HCEC 1CT (cell line): ENCODE measurements around the gene CDC25B.
"Not testable (repeated sequence)": the region's sequence is repeated elsewhere in the genome, so short reads cannot be mapped to it uniquely, and the experiment has no call there.

Source experiments
- DNase-seq: peaks from one replicate; pipeline ENCODE4 v3.0.0-alpha.2; 2017

CDC25B gene

GRCh38 chr20:3811467-3812258 lies 15.6 kb downstream of the CDC25B start:
- peak; percentile 97 for DNase-seq

GRCh38 chr20:3812259-3812681 lies 16.2 kb downstream of the CDC25B start:
- no peak for DNase-seq

- no peak for DNase-seq
Observed at GRCh38 chr20:3812975-3813847, 17.1 kb downstream of the CDC25B start.

- DNase-seq: no peak
Observed at GRCh38 chr20:3813848-3814581, 17.9 kb downstream of the CDC25B start.

- no peak for DNase-seq
Observed at GRCh38 chr20:3814928-3815495, 18.9 kb downstream of the CDC25B start.

GRCh38 chr20:3815703-3816315 lies 19.7 kb downstream of the CDC25B start:
- no peak for DNase-seq

- peak; percentile 85 for DNase-seq
Observed at GRCh38 chr20:3818155-3819151, 22.3 kb downstream of the CDC25B start.

GRCh38 chr20:3819411-3820047 lies 23.4 kb downstream of the CDC25B start:
- no peak for DNase-seq

- DNase-seq: peak; percentile 96
Observed at GRCh38 chr20:3820048-3820900, 24.2 kb downstream of the CDC25B start, which contains the start of gene AP5S1. Gene AP5S1, plus strand, starts transcription at chr20:3820547. Its CDS starts 1,571 bp downstream, at chr20:3822118.

- DNase-seq: no peak
Observed at GRCh38 chr20:3820901-3821727, 25.0 kb downstream of the CDC25B start.

- no peak for DNase-seq
Observed at GRCh38 chr20:3821996-3822395, 25.9 kb downstream of the CDC25B start.

GRCh38 chr20:3823881-3824280 lies 27.8 kb downstream of the CDC25B start:
- DNase-seq: no peak

GRCh38 chr20:3825526-3825925 lies 29.4 kb downstream of the CDC25B start:
- DNase-seq: no peak

- DNase-seq: no peak
Observed at GRCh38 chr20:3826420-3826819, 30.3 kb downstream of the CDC25B start.

- no peak for DNase-seq
Observed at GRCh38 chr20:3828798-3829197, 32.7 kb downstream of the CDC25B start.

- not testable (repeated sequence) for DNase-seq
Observed at GRCh38 chr20:3829891-3830290, 33.8 kb downstream of the CDC25B start.

- DNase-seq: no peak
Observed at GRCh38 chr20:3836132-3836531, 40.0 kb downstream of the CDC25B start.

- no peak for DNase-seq
Observed at GRCh38 chr20:3839328-3839727, 43.2 kb downstream of the CDC25B start.
